GM23248 (cell line): ENCODE data around the gene COL27A1. TPM values are rescaled to one million over a fixed set of nuclear protein-coding genes. Genes with fewer than 3 reads are reported as not detected.

Source experiments
- DNase-seq: peaks from one replicate; pipeline ENCODE4 v3.0.0-alpha.2; 2015
- H2AFZ ChIP-seq: fragments of 200-600 bp; sonication (generic); 2 replicates; pipeline ENCODE4 v1.6.1; 2016; ENCODE audit warnings: antibody characterized with exemption
- H3F3A ChIP-seq: fragments of 200-600 bp; sonication (generic); 2 replicates; pipeline ENCODE4 v1.6.1; 2016; ENCODE audit warnings: mild to moderate bottlenecking, antibody characterized with exemption, mixed run types; ENCODE audit not compliant: insufficient read depth
- H3K27ac ChIP-seq: fragments of 200-600 bp; sonication (generic); 2 replicates; pipeline ENCODE4 v1.5.1; 2016; ENCODE audit warnings: mild to moderate bottlenecking
- H3K27me3 ChIP-seq: fragments of 200-600 bp; sonication (generic); replicated peaks from 2 replicates; pipeline ENCODE4 v1.6.1; 2016; ENCODE audit warnings: mild to moderate bottlenecking; ENCODE audit not compliant: insufficient read depth
- H3K36me3 ChIP-seq: fragments of 200-600 bp; sonication (generic); 2 replicates; pipeline ENCODE4 v1.6.1; 2016; ENCODE audit warnings: low read depth, mild to moderate bottlenecking
- H3K4me1 ChIP-seq: fragments of 200-600 bp; sonication (generic); 2 replicates; pipeline ENCODE4 v1.6.1; 2016; ENCODE audit warnings: mild to moderate bottlenecking; ENCODE audit not compliant: insufficient read depth
- H3K4me2 ChIP-seq: fragments of 200-600 bp; sonication (generic); one replicate; pipeline ENCODE4 v1.6.1; 2016; ENCODE audit warnings: mild to moderate bottlenecking; ENCODE audit not compliant: unreplicated experiment
- H3K4me3 ChIP-seq: fragments of 200-600 bp; sonication (generic); 2 replicates; pipeline ENCODE4 v1.5.1; 2016; ENCODE audit warnings: mild to moderate bottlenecking
- H3K79me2 ChIP-seq: fragments of 200-600 bp; sonication (generic); 2 replicates; pipeline ENCODE4 v1.6.1; 2016; ENCODE audit warnings: mild to moderate bottlenecking; ENCODE audit not compliant: insufficient read depth
- H3K9ac ChIP-seq: fragments of 200-600 bp; sonication (generic); 2 replicates; pipeline ENCODE4 v1.6.1; 2016; ENCODE audit warnings: mild to moderate bottlenecking
- H3K9me2 ChIP-seq: fragments of 200-600 bp; sonication (generic); 2 replicates; pipeline ENCODE4 v1.6.1; 2016; ENCODE audit warnings: mixed run types, mild to moderate bottlenecking, moderate library complexity; ENCODE audit not compliant: insufficient read depth
- H3K9me3 ChIP-seq: fragments of 200-600 bp; sonication (generic); one replicate; pipeline ENCODE4 v1.6.1; 2017; ENCODE audit warnings: low read depth
- H4K20me1 ChIP-seq: fragments of 200-600 bp; sonication (generic); 2 replicates; pipeline ENCODE4 v1.6.0; 2016; ENCODE audit not compliant: insufficient read depth
- EZH2 ChIP-seq: fragments of 200-600 bp; sonication (generic); IDR thresholded peaks from 2 replicates; pipeline ENCODE4 v1.6.1; 2018; ENCODE audit warnings: antibody characterized with exemption, mild to moderate bottlenecking; ENCODE audit not compliant: insufficient read depth, poor library complexity, severe bottlenecking
- EZH2phosphoT487 ChIP-seq: fragments of 200-600 bp; sonication (generic); IDR thresholded peaks from 2 replicates; pipeline ENCODE4 v1.6.1; 2018; ENCODE audit warnings: antibody characterized with exemption, moderate library complexity, mild to moderate bottlenecking, low read depth; ENCODE audit not compliant: insufficient read depth
- WGBS, 2 experiments: methylation state at CpG; one replicate each; pipeline ENCODE4 v1.1.6; 2015 to 2017; ENCODE audit warnings: low lambda C conversion rate in 2 of 2, low coverage in 1 of 2; ENCODE audit errors: missing lambda C conversion rate in 2 of 2; 5-methylcytosine and 5-hydroxymethylcytosine counted together
- in situ Hi-C: fragments of 300-500 bp; cut with MboI; formaldehyde crosslinking; loops from 2 replicates; pipeline ENCODE4 v1.15.0; 2020
- polyA plus RNA-seq: library from polyadenylated mRNA; unstranded; fragments of >200 nt; fragmentation: Nextera tagmentation; extraction: Ambion mirVana; gene quantifications from 2 replicates; pipeline ENCODE4 v1.2.1, GENCODE V29; 2016
- total RNA-seq: library from RNA; depleted of rRNA; stranded (reverse); fragments of >200 nt; shearing (Covaris generic); gene quantifications from 2 replicates; pipeline ENCODE4 v1.2.3, GENCODE V29; 2014

COL27A1 gene
- total and polyA plus RNA-seq, 2 experiments from 2014 or later: 1.6 to 2.3 TPM

GRCh38 chr9:114300846-114301797 is 145.8 kb downstream of the COL27A1 start:
- in situ Hi-C loops: no loop called here
- no peak for TF ChIP-seq EZH2phosphoT487
- TF ChIP-seq EZH2: no peak
- Histone ChIP-seq H3K4me2 (no peak overlapping the region), H3K27ac (no peak overlapping the region), H3K79me2 (no peaks in the 10 kb centered on the region), H3K9me3 (no peaks in the 10 kb centered on the region), H2AFZ (no peak overlapping the region), H3K4me1 (no peaks in the 10 kb centered on the region), H3F3A (no peaks in the 10 kb centered on the region; the same call in 1 of the 2 replicates), H3K4me3 (no peak overlapping the region), H3K36me3 (peaks cover 6% of the 10 kb centered on the region; the same call in 1 of the 2 replicates), H3K9ac (no peak overlapping the region), H4K20me1 (no peaks in the 10 kb centered on the region), H3K9me2 (no peaks in the 10 kb centered on the region), H3K27me3 (no peaks in the 10 kb centered on the region)
- WGBS, 2 experiments: 92 to 96% methylated on average over 23 to 31 of the region's 31 CpGs
- no peak for DNase-seq

GRCh38 chr9:114301798-114302565 is 146.6 kb downstream of the COL27A1 start:
- Histone ChIP-seq H2AFZ (no peak overlapping the region), H3K9me3 (no peaks in the 10 kb centered on the region), H3K4me3 (no peak overlapping the region), H3K9me2 (no peaks in the 10 kb centered on the region), H3K9ac (no peak overlapping the region), H3K79me2 (no peaks in the 10 kb centered on the region), H3K27ac (no peak overlapping the region), H3K4me2 (no peak overlapping the region), H3F3A (no peaks in the 10 kb centered on the region; the same call in 1 of the 2 replicates), H4K20me1 (no peaks in the 10 kb centered on the region), H3K36me3 (no peaks in the 10 kb centered on the region), H3K4me1 (no peaks in the 10 kb centered on the region), H3K27me3 (no peaks in the 10 kb centered on the region)
- 84 to 86% methylated on average over 15 of the region's 15 CpGs for WGBS, 2 experiments
- in situ Hi-C loops: no loop called here
- no peak for DNase-seq
- TF ChIP-seq EZH2phosphoT487 (no peak), EZH2 (no peak)

DNA sequence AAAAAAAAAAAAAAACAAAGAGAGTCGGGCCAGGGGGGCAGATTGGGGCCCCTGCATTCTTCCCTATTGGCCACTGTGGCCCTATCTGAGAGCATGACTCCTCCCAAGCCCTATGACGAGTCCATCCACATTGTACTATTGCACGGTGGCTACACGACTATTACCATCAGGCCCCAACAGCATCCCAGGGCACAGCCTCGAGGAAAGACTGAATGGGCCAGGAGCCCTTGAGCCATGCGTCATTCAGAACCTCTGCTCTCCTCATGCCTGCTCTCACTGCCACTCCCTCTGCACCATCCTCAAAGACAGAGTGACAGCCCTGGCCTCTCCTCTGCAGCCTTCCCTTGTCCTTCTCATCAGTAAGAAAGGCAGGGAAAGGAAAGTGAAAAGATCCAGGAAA is 147.4 kb downstream of the COL27A1 start:
- no peaks in the 10 kb centered on the region for H3K79me2 ChIP-seq
- H3K27ac ChIP-seq: no peak overlapping the region
- in situ Hi-C loops: no loop called here
- no peaks in the 10 kb centered on the region for H3K4me1 ChIP-seq
- DNase-seq: no peak
- no peaks in the 10 kb centered on the region for H3K36me3 ChIP-seq
- no peaks in the 10 kb centered on the region for H3F3A ChIP-seq
- no peaks in the 10 kb centered on the region for H3K9me2 ChIP-seq
- no peak overlapping the region for H3K4me2 ChIP-seq
- H4K20me1 ChIP-seq: no peaks in the 10 kb centered on the region
- WGBS, 2 experiments: 52 to 59% methylated on average over 6 of the region's 6 CpGs
- H3K9ac ChIP-seq: no peak overlapping the region
- no peaks in the 10 kb centered on the region for H3K27me3 ChIP-seq
- H3K9me3 ChIP-seq: no peaks in the 10 kb centered on the region
- H3K4me3 ChIP-seq: no peak overlapping the region
- no peak overlapping the region for H2AFZ ChIP-seq
- TF ChIP-seq EZH2phosphoT487 (no peak), EZH2 (no peak)

- Histone ChIP-seq H3K4me1 (no peaks in the 10 kb centered on the region), H2AFZ (no peak overlapping the region), H3K9me2 (no peaks in the 10 kb centered on the region), H3K27me3 (no peaks in the 10 kb centered on the region), H3K4me3 (no peak overlapping the region), H3K36me3 (no peaks in the 10 kb centered on the region), H3K79me2 (no peaks in the 10 kb centered on the region), H3K9me3 (no peaks in the 10 kb centered on the region), H3K9ac (no peak overlapping the region), H4K20me1 (no peaks in the 10 kb centered on the region), H3K4me2 (no peak overlapping the region), H3K27ac (no peak overlapping the region), H3F3A (no peaks in the 10 kb centered on the region)
- TF ChIP-seq EZH2 (no peak), EZH2phosphoT487 (no peak)
- DNase-seq: no peak
- in situ Hi-C loops: no loop called here
- WGBS, 2 experiments: 96 to 97% methylated on average over 5 of the region's 5 CpGs
These were observed 148.2 kb downstream of the COL27A1 start for GRCh38 chr9:114303571-114303970.
